RWPE2 (cell line): ENCODE data around the gene IFITM10.

Source experiments
- ATAC-seq: fragments of 200-7000 bp; cut with Tn5 transposase; 3 replicates; pipeline ENCODE4 v1.9.1; 2021; ENCODE audit warnings: low read depth
- DNase-seq: peaks from one replicate; pipeline ENCODE4 v3.0.0-alpha.2; 2020; ENCODE audit warnings: low spot score
- H3K27ac ChIP-seq: fragments of 450-650 bp; 2 replicates; pipeline ENCODE4 v1.5.1; 2017; ENCODE audit warnings: mild to moderate bottlenecking; ENCODE audit not compliant: poor library complexity, severe bottlenecking
- H3K27me3 ChIP-seq: fragments of 250-450 bp; sonication (Bioruptor Pico); 2 replicates; pipeline ENCODE4 v1.5.1; 2021; ENCODE audit warnings: mild to moderate bottlenecking, moderate library complexity; ENCODE audit not compliant: insufficient read depth, poor library complexity, severe bottlenecking
- H3K36me3 ChIP-seq: fragments of 250-450 bp; sonication (Bioruptor Pico); 2 replicates; pipeline ENCODE4 v1.5.1; 2020; ENCODE audit warnings: low read depth, mild to moderate bottlenecking, moderate library complexity
- H3K4me1 ChIP-seq: fragments of 250-450 bp; sonication (Bioruptor Pico); 2 replicates; pipeline ENCODE4 v1.5.1; 2021; ENCODE audit warnings: mild to moderate bottlenecking, moderate library complexity; ENCODE audit not compliant: insufficient read depth, poor library complexity, severe bottlenecking
- H3K4me3 ChIP-seq: fragments of 250-450 bp; sonication (Bioruptor Pico); 2 replicates; pipeline ENCODE4 v1.5.1; 2021; ENCODE audit warnings: mild to moderate bottlenecking, moderate library complexity; ENCODE audit not compliant: severe bottlenecking
- H3K9me3 ChIP-seq: fragments of 250-450 bp; sonication (Bioruptor Pico); 2 replicates; pipeline ENCODE4 v1.5.1; 2021; ENCODE audit warnings: mild to moderate bottlenecking, moderate library complexity; ENCODE audit not compliant: severe bottlenecking
- CTCF ChIP-seq: fragments of 450-650 bp; IDR thresholded peaks from one replicate; pipeline ENCODE4 v1.5.1; 2017; ENCODE audit warnings: mild to moderate bottlenecking, moderate library complexity; ENCODE audit not compliant: poor library complexity, severe bottlenecking

The IFITM10 gene

GRCh38 chr11:1741741-1742140 is 8.7 kb downstream of the IFITM10 start:
- Histone ChIP-seq H3K27me3 (no peaks in the 10 kb centered on the region), H3K27ac (no peak overlapping the region), H3K9me3 (no peaks in the 10 kb centered on the region), H3K4me1 (no peaks in the 10 kb centered on the region), H3K4me3 (no peak overlapping the region), H3K36me3 (no peaks in the 10 kb centered on the region)
- TF ChIP-seq CTCF, result no peak
- DNase-seq (no peak), ATAC-seq (no peak)

- Histone ChIP-seq H3K4me1 (no peaks in the 10 kb centered on the region), H3K27ac (no peak overlapping the region), H3K36me3 (no peaks in the 10 kb centered on the region), H3K27me3 (no peaks in the 10 kb centered on the region), H3K9me3 (no peaks in the 10 kb centered on the region), H3K4me3 (no peak overlapping the region)
- TF ChIP-seq CTCF, result no peak
- DNase-seq, result no peak
- ATAC-seq, result no peak
These were observed 9.4 kb downstream of the IFITM10 start for GRCh38 chr11:1740786-1741530.

- no peak for TF ChIP-seq CTCF
- Histone ChIP-seq H3K4me1 (no peaks in the 10 kb centered on the region), H3K9me3 (no peaks in the 10 kb centered on the region), H3K27me3 (no peaks in the 10 kb centered on the region), H3K36me3 (no peaks in the 10 kb centered on the region), H3K27ac (no peak overlapping the region), H3K4me3 (no peak overlapping the region)
- ATAC-seq (no peak), DNase-seq (no peak)
These were observed 10.8 kb downstream of the IFITM10 start for GRCh38 chr11:1739576-1739975.

- TF ChIP-seq CTCF, result no peak
- no peak overlapping the region for H3K4me3 ChIP-seq
- peak; percentile 23 for DNase-seq
- H3K36me3 ChIP-seq, result no peaks in the 10 kb centered on the region
- ATAC-seq, result no peak
- H3K27ac ChIP-seq, result no peak overlapping the region
- H3K4me1 ChIP-seq, result no peaks in the 10 kb centered on the region
- no peaks in the 10 kb centered on the region for H3K9me3 ChIP-seq
- H3K27me3 ChIP-seq, result no peaks in the 10 kb centered on the region
These were observed 12.0 kb downstream of the IFITM10 start for GRCh38 chr11:1738380-1738779.

GRCh38 chr11:1737080-1737757 is 13.2 kb downstream of the IFITM10 start:
- DNase-seq, result peak; percentile 16
- H3K27me3 ChIP-seq, result no peaks in the 10 kb centered on the region
- no peaks in the 10 kb centered on the region for H3K36me3 ChIP-seq
- H3K9me3 ChIP-seq, result no peaks in the 10 kb centered on the region
- H3K4me1 ChIP-seq, result no peaks in the 10 kb centered on the region
- no peak for ATAC-seq
- TF ChIP-seq CTCF, result no peak
- H3K4me3 ChIP-seq, result no peak overlapping the region
- no peak overlapping the region for H3K27ac ChIP-seq
